MM.1S (cell line): ENCODE data around the gene COL6A1.

ENCODE experiments used
- DNase-seq: peaks from one replicate; pipeline ENCODE4 v3.0.0-alpha.2; 2015
- H2AFZ ChIP-seq: fragments of 300-600 bp; sonication (generic); 2 replicates; pipeline ENCODE4 v1.6.0; 2016; ENCODE audit warnings: antibody characterized with exemption, low read length
- H3F3A ChIP-seq: fragments of 300-600 bp; sonication (generic); 2 replicates; pipeline ENCODE4 v1.6.1; 2016; ENCODE audit warnings: mild to moderate bottlenecking, antibody characterized with exemption, low read length, moderate library complexity, mixed read lengths; ENCODE audit not compliant: insufficient read depth
- H3K27ac ChIP-seq: fragments of 300-600 bp; sonication (generic); 2 replicates; pipeline ENCODE4 v1.5.1; 2016; ENCODE audit warnings: mild to moderate bottlenecking, low read length
- H3K27me3 ChIP-seq: fragments of 300-600 bp; sonication (generic); replicated peaks from 2 replicates; pipeline ENCODE4 v1.6.0; 2016; ENCODE audit warnings: low read length; ENCODE audit not compliant: insufficient read depth
- H3K36me3 ChIP-seq: fragments of 300-600 bp; sonication (generic); replicated peaks from 2 replicates; pipeline ENCODE4 v1.6.1; 2016; ENCODE audit warnings: mild to moderate bottlenecking, low read length, mixed read lengths; ENCODE audit not compliant: insufficient read depth
- H3K4me1 ChIP-seq: fragments of 300-600 bp; sonication (generic); 2 replicates; pipeline ENCODE4 v1.6.1; 2016; ENCODE audit warnings: low read length, mixed read lengths
- H3K4me2 ChIP-seq: fragments of 300-600 bp; sonication (generic); 2 replicates; pipeline ENCODE4 v1.6.0; 2016; ENCODE audit warnings: low read depth, low read length
- H3K4me3 ChIP-seq: fragments of 300-600 bp; sonication (generic); 2 replicates; pipeline ENCODE4 v1.5.1; 2016; ENCODE audit warnings: low read length, mixed read lengths
- H3K79me2 ChIP-seq: fragments of 300-600 bp; sonication (generic); 2 replicates; pipeline ENCODE4 v1.6.1; 2016; ENCODE audit warnings: mixed run types, low read length, mixed read lengths
- H3K9ac ChIP-seq: fragments of 300-600 bp; sonication (generic); 2 replicates; pipeline ENCODE4 v1.6.1; 2016; ENCODE audit warnings: low read length, mixed read lengths
- H3K9me2 ChIP-seq: fragments of 300-600 bp; sonication (generic); replicated peaks from 2 replicates; pipeline ENCODE4 v1.6.1; 2016; ENCODE audit warnings: mild to moderate bottlenecking, low read length, mixed read lengths; ENCODE audit not compliant: insufficient read depth
- H3K9me3 ChIP-seq: fragments of 300-600 bp; sonication (generic); replicated peaks from 2 replicates; pipeline ENCODE4 v1.6.1; 2016; ENCODE audit warnings: mild to moderate bottlenecking, low read length, mixed read lengths; ENCODE audit not compliant: insufficient read depth
- H4K20me1 ChIP-seq: fragments of 300-600 bp; sonication (generic); 2 replicates; pipeline ENCODE4 v1.6.1; 2016; ENCODE audit warnings: mild to moderate bottlenecking, low read length, moderate library complexity, mixed read lengths; ENCODE audit not compliant: insufficient read depth
- CTCF ChIP-seq: fragments of 300-600 bp; sonication (generic); IDR thresholded peaks from 2 replicates; pipeline ENCODE4 v1.5.1; 2016; ENCODE audit warnings: antibody characterized with exemption, low read length, mixed read lengths
- EZH2 ChIP-seq: fragments of 300-600 bp; sonication (generic); optimal IDR thresholded peaks from 2 replicates; pipeline ENCODE3; 2017; ENCODE audit warnings: low read depth, mild to moderate bottlenecking, antibody characterized with exemption, low read length, mixed read lengths
- EZH2phosphoT487 ChIP-seq: fragments of 300-600 bp; sonication (generic); IDR thresholded peaks from 2 replicates; pipeline ENCODE4 v1.6.1; 2018; ENCODE audit warnings: antibody characterized with exemption, low read length

The COL6A1 gene

GRCh38 chr21:45994086-45994661, 12.6 kb downstream of the COL6A1 start:
- Histone ChIP-seq H3K27ac (no peak overlapping the region), H3K9me3 (no peaks in the 10 kb centered on the region), H3K79me2 (no peaks in the 10 kb centered on the region), H3K4me2 (no peak overlapping the region), H4K20me1 (no peaks in the 10 kb centered on the region), H3K27me3 (peaks cover 99% of the 10 kb centered on the region), H3F3A (no peaks in the 10 kb centered on the region), H3K4me3 (no peak overlapping the region), H2AFZ (no peak overlapping the region), H3K36me3 (no peaks in the 10 kb centered on the region), H3K9me2 (no peaks in the 10 kb centered on the region), H3K4me1 (no peaks in the 10 kb centered on the region), H3K9ac (no peak overlapping the region)
- DNase-seq = no peak
- no peak for TF ChIP-seq EZH2
- TF ChIP-seq EZH2phosphoT487 = no peak
- no peak for TF ChIP-seq CTCF

- H3K9ac ChIP-seq = no peak overlapping the region
- no peak for DNase-seq
Observed at GRCh38 chr21:45994759-45995685, 13.5 kb downstream of the COL6A1 start.

GRCh38 chr21:45995686-45996179, 14.2 kb downstream of the COL6A1 start:
- H3K9ac ChIP-seq = no peak overlapping the region
- H3K4me1 ChIP-seq = no peaks in the 10 kb centered on the region
- no peak for DNase-seq
- H3K27ac ChIP-seq = no peak overlapping the region
- H2AFZ ChIP-seq = no peak overlapping the region
- H3K9me3 ChIP-seq = no peaks in the 10 kb centered on the region
- H3K4me2 ChIP-seq = no peak overlapping the region
- no peak overlapping the region for H3K4me3 ChIP-seq
- no peaks in the 10 kb centered on the region for H3K79me2 ChIP-seq
- no peaks in the 10 kb centered on the region for H3K36me3 ChIP-seq
- TF ChIP-seq EZH2 (no peak), CTCF (no peak)
- no peaks in the 10 kb centered on the region for H4K20me1 ChIP-seq
- peaks cover 95% of the 10 kb centered on the region for H3K27me3 ChIP-seq
- no peaks in the 10 kb centered on the region for H3K9me2 ChIP-seq
- H3F3A ChIP-seq = no peaks in the 10 kb centered on the region

More at GRCh38 chr21:45994759-45995685, 13.5 kb downstream of the COL6A1 start:
- no peak overlapping the region for H3K27ac ChIP-seq
- H3K9me3 ChIP-seq = no peaks in the 10 kb centered on the region
- H3K4me3 ChIP-seq = no peak overlapping the region
- no peaks in the 10 kb centered on the region for H3K79me2 ChIP-seq
- TF ChIP-seq CTCF (no peak), EZH2 (peak; percentile 65), EZH2phosphoT487 (0 out of 2 replicates have a peak, but pooled peaks have one; percentile 27)
- H4K20me1 ChIP-seq = no peaks in the 10 kb centered on the region
- no peak overlapping the region for H2AFZ ChIP-seq
- H3F3A ChIP-seq = no peaks in the 10 kb centered on the region
- no peaks in the 10 kb centered on the region for H3K4me1 ChIP-seq
- no peaks in the 10 kb centered on the region for H3K9me2 ChIP-seq
- H3K36me3 ChIP-seq = no peaks in the 10 kb centered on the region
- peaks cover 96% of the 10 kb centered on the region for H3K27me3 ChIP-seq
- no peak overlapping the region for H3K4me2 ChIP-seq
